Erythroblast (primary cell): Measurements from ENCODE around the gene PDE9A.
A peak's percentile ranks its signal among the peaks of the same experiment; 100 is the strongest.
"Not testable (repeated sequence)": the region's sequence is repeated elsewhere in the genome, so short reads cannot be mapped to it uniquely, and the experiment has no call there.

ENCODE experiments used
- DNase-seq, 2 experiments: peaks; one replicate each; lab custom pipeline; 2025; lab: John Stamatoyannopoulos, UW
- GATA1 ChIP-seq: IDR thresholded peaks from 2 replicates; pipeline ENCODE4 v1.6.1; 2011; ENCODE audit warnings: low read depth, mild to moderate bottlenecking, control low read depth, low read length, moderate library complexity
- POLR2A ChIP-seq: IDR thresholded peaks from 2 replicates; pipeline ENCODE4 v1.6.1; 2011; ENCODE audit warnings: mild to moderate bottlenecking, low read length

Gene PDE9A

GRCh38 chr21:42653231-42654061, at the start of gene PDE9A:
Gene PDE9A, plus strand, starts transcription at chr21:42653621. Its CDS starts 194 bp downstream, at chr21:42653815.
- DNase-seq, result no peak
- TF ChIP-seq POLR2A (no peak), GATA1 (no peak)

DNA sequence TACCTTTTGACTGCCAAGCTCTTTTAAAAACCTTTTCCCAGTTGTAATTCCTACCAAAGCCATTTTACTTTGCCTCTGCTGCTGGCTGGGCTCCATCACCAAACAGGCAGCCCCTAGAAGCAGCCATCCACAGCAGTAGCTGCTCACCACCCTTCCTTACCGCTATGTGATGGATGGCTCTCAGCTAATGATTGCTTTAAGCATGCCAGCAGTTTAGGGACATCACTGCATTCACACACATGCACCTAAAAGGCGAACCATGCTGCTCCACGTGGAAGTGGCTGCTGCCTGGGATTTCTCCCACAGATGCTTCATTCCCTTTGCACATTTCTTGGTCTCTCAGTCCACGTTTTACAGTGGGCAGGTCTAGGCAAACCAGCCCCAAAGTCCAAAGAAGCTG, 46.3 kb upstream of the PDE9A start:
- DNase-seq, result no peak
- TF ChIP-seq GATA1 (no peak), POLR2A (no peak)

GRCh38 chr21:42607525-42608102, 45.8 kb upstream of the PDE9A start:
- TF ChIP-seq POLR2A (no peak), GATA1 (no peak)
- DNase-seq, result no peak

GRCh38 chr21:42608446-42608845, 45.0 kb upstream of the PDE9A start:
- TF ChIP-seq GATA1 (no peak), POLR2A (no peak)
- no peak for DNase-seq

DNA sequence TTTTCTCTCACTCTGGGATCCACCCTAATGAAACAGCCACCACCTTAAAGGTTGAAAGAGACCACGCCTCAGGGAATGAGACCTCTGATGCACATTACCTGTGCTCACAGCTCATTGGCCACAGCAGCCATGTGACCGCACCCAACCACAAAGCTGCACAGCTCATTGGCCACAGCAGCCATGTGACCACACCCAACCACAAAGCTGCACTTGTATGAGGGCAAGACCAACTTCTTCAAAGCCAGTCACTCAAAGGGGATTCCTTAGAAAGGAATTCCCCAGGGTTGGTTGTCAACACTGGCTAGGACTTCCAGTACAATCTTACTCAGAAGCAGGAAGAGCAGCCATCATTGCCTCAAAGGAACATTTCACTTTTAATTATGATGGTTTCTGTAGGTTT, 43.6 kb upstream of the PDE9A start:
- TF ChIP-seq POLR2A (no peak), GATA1 (no peak)
- no peak for DNase-seq

GRCh38 chr21:42611852-42612251, 41.6 kb upstream of the PDE9A start:
- no peak for DNase-seq
- no peak for TF ChIP-seq POLR2A

DNA sequence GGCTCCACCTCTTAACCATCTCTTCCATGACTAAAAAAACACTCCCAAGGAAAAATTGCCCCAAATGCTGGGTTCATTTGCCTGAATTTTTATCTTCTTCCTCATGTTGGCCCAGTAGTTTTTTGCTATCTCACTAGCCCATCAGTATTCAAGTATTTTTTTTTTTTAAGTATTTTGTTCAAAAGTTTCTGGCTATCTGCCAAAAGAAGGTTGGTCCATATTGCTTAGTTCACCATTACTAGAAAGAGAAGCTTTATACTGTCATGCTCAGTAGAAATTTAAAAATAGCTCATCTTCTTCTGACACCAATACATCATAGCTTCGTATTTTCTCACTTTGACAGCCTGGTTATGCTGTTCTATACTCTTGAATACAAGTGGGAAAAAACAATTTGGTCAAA, 41.0 kb upstream of the PDE9A start:
- no peak for DNase-seq
- no peak for TF ChIP-seq GATA1
- no peak for TF ChIP-seq POLR2A

DNA sequence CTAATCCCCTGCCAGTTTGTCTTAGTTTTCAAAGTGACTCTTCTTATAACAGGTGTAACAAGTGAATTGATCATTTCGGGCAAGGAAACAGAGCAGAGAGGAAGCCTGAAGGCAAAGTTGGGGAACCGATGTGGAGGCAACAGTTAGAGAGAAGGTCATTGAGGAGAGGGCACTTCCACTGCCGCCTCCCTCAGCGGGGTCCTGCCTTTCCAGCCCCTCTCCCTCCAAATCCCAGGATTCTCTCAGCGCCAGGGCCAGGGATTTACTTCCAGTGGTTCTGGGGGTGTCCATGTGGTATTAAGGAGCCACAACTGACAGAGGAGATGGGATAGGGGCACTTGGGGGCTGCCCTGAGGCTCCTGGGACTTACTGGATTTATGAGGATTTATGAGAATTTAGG, 39.7 kb upstream of the PDE9A start:
- no peak for TF ChIP-seq POLR2A
- no peak for TF ChIP-seq GATA1
- DNase-seq, result no peak

- TF ChIP-seq GATA1 (no peak), POLR2A (no peak)
- no peak for DNase-seq
Observed at GRCh38 chr21:42614396-42614795, 39.0 kb upstream of the PDE9A start.

GRCh38 chr21:42614811-42615351, 38.5 kb upstream of the PDE9A start:
- peak; percentile 40 to 56 for DNase-seq
- no peak for TF ChIP-seq POLR2A
- TF ChIP-seq GATA1, result no peak

- not testable (repeated sequence) for DNase-seq
Observed at GRCh38 chr21:42615377-42615776, 38.0 kb upstream of the PDE9A start.

DNA sequence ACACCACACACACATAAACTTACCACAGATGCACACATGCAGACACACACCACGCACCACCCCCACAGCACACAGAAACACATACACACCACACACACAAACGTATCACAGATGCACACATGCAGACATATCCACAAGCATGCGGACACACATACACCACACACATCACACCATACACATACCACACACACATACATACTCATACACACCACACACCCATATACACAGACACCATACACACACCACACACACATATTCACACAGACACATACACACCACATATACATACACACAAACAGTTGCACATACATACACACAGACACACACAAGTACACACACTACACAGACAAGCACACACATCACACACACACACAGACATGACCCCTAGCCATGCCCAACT, 37.5 kb upstream of the PDE9A start:
- DNase-seq, result no peak
- TF ChIP-seq GATA1 (no peak), POLR2A (no peak)

- no peak for TF ChIP-seq POLR2A
- no peak for TF ChIP-seq GATA1
- DNase-seq, result no peak
Observed at GRCh38 chr21:42616446-42616845, 37.0 kb upstream of the PDE9A start.

DNA sequence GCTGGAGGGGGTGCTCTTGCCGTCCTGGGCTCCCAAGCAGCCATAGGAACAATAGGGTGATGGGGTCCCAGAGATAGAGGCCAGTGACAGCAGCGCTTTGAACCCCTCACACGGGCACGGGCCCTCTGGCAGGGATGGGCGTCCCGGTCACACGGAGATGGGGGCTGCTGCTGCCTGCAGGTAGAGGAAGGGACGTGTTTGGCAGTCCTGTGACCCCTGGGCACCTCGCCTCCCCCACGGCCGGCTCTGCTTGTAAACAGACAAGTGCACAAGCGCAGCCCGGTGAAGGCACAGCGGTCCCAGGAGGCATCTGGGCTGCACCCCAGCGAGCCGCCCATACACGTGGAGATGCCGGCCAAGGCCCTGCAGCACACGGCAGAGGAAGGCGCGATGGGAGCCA, 36.5 kb upstream of the PDE9A start:
- no peak for TF ChIP-seq POLR2A
- DNase-seq, result no peak

DNA sequence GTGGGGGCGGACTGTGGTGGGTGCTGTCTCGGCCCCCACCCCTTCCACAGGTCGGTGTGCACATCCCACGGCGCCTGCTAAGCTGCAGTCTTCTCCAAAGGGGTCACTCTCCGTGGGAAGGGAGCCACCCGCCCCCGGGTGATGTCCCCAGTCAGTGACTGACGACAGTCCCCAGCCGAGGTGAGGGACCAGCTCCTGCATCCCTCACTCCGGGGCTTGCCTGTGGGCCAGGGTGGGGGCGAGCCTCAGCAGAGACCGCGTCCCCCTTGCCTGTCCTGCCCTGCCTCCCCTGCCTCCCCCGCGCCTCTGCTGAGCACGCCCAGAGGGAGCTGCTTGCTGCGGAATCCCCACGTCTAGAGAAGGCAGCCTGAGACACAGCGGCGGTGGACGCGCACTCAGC, 35.9 kb upstream of the PDE9A start:
- TF ChIP-seq GATA1 (no peak), POLR2A (no peak)
- no peak for DNase-seq
